NCI-H187 (cell line): ENCODE results near the gene MORC3.
"Not testable (repeated sequence)": the region's sequence is repeated elsewhere in the genome, so short reads cannot be mapped to it uniquely, and the experiment has no call there.

ENCODE experiments used
- DNase-seq, 2 experiments: peaks; one replicate each; lab custom pipeline; 2025; lab: John Stamatoyannopoulos, UW

Gene MORC3, protein sequence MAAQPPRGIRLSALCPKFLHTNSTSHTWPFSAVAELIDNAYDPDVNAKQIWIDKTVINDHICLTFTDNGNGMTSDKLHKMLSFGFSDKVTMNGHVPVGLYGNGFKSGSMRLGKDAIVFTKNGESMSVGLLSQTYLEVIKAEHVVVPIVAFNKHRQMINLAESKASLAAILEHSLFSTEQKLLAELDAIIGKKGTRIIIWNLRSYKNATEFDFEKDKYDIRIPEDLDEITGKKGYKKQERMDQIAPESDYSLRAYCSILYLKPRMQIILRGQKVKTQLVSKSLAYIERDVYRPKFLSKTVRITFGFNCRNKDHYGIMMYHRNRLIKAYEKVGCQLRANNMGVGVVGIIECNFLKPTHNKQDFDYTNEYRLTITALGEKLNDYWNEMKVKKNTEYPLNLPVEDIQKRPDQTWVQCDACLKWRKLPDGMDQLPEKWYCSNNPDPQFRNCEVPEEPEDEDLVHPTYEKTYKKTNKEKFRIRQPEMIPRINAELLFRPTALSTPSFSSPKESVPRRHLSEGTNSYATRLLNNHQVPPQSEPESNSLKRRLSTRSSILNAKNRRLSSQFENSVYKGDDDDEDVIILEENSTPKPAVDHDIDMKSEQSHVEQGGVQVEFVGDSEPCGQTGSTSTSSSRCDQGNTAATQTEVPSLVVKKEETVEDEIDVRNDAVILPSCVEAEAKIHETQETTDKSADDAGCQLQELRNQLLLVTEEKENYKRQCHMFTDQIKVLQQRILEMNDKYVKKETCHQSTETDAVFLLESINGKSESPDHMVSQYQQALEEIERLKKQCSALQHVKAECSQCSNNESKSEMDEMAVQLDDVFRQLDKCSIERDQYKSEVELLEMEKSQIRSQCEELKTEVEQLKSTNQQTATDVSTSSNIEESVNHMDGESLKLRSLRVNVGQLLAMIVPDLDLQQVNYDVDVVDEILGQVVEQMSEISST

DNA sequence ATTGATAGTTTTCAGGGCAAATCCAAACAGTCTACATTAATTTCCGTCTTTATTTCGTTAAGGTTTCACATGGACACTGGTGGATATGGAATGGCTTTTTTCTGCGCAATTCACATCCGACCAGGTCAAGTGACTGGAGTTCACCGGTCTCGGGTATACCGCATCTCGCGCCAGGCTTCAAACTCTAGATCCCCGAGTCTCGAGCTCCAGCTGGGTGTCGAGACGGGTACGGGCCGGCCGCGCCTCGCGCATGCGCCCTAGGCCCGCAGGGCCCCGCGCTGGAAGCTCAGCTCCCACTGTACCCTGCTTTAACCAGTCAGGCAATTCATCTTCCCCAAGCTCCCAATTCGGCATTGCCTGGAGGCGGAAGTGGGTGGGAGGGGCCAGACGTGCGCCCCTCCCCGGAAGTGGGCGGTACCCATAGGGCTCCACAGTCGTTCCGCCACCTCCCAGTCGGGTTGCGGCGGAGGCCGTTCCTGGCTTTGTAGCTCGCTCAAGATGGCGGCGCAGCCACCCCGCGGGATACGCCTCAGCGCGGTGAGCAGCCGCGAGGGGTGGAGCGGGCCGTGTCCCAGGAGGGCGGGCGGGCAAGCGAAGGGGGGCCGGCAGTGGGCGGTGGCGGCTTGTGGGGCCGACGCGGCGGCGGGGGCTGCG is at the start of gene MORC3:
Gene MORC3, plus strand, starts transcription at position 431 of the 654 bp plus-strand sequence. Its CDS starts 68 bp downstream, at position 499.
- peak; percentile 98 to 100 for DNase-seq

DNA sequence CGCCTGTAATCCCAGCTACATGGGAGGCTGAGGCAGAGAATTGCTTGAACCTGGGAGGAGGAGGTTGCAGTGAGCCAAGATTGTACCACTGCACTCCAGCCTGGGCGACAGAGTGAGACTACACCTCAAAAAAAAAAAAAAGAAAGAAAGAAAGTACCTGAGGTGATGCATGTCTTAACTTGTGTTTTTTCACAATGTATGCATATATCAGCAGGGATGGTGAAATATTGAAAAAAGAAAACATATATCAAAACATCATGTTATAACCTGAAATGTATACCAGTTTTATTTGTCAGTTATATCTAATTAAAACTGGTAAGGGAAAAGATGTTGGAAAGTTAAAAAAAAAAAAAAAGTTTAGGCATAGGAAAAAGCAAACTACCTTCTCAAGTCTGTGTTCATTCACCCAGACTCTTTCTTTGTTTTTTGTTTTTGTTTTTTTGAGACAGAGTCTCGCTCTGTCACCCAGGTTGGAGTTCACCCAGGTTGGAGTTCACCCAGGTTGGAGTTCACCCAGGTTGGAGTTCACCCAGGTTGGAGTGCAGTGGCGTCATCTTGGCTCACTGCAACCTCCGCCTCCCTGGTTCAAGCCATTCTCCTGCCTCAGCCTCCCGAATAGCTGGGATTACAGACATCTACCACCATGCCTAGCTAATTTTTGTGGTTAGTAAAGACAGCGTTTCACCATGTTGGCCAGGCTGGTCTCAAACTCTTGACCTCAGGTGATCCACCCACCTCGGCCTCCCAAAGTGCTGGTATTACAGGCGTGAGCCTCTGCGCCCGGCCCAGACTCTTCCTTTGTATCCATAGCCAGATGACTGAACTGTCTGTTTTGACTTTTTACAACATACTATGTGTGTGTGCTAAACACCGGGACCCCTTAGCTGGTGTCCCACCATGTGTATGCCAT is 49.0 kb upstream of the MORC3 start:
- DNase-seq: not testable (repeated sequence)

DNA sequence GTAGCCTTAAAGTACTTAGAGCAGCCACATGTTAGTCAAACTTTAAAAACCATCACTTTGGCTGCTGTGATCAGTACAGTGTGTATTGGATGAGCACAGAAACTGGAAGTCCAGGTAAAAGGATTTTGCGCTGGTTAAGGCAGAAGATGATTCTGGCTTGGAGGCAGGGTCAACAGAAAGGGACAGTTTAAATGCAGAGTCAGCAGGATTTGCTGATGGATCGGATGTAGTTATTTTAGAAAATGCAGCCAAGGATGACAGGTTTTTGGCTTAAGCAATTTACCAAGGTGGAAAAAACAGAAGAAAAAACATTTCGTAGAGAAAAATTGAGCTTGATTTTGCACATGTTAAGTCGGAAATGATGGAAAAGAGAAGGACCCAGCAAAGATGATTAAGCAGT is 45.9 kb upstream of the MORC3 start:
- DNase-seq: no peak

DNA sequence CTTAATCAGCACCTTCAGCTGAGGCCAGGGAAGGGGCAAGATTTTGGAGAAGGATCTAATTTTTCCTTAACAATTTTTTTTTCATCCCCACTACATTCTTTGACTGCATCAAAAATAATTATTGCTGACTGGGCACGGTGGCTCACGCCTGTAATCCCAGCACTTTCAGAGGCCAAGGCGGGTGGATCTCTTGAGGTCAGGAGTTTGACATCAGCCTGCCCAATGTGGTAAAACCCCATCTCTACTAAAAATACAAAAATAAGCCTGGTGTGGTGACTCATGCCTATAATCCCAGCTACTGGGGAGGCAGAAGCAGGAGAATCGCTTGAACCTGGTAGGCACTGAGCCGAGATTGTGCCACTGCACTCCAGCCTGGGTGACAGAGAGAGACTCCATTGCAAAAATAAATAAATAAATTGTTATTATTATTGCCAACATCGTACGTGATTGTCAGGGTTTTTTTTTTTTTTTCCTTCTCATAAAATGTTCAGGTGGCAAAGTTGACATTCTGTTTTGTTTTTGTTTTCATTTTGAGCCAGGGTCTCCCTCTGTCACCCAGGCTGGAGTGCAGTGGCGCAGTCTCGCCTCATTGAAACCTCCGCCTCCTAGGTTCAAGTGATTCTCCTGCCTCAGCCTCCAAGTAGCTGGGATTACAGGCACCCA is 37.3 kb upstream of the MORC3 start:
- no peak for DNase-seq

DNA sequence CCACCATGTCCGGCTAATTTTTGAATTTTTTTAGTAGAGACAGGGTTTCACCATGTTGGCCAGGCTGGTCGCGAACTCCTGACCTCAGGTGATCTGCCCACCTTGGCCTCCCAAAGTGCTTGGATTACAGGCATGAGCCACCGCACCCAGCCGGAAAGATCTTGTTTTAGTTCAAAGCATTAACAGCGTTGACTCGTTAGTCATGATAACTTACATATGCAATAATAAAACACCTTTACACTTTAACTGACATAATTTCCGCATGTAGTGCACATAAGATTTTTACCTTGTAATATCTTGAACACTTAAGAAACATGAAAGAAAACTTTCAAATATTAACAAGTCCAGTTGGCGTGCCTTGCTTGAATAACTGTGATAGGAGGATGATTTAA is 36.8 kb upstream of the MORC3 start:
- DNase-seq: not testable (repeated sequence)

DNA sequence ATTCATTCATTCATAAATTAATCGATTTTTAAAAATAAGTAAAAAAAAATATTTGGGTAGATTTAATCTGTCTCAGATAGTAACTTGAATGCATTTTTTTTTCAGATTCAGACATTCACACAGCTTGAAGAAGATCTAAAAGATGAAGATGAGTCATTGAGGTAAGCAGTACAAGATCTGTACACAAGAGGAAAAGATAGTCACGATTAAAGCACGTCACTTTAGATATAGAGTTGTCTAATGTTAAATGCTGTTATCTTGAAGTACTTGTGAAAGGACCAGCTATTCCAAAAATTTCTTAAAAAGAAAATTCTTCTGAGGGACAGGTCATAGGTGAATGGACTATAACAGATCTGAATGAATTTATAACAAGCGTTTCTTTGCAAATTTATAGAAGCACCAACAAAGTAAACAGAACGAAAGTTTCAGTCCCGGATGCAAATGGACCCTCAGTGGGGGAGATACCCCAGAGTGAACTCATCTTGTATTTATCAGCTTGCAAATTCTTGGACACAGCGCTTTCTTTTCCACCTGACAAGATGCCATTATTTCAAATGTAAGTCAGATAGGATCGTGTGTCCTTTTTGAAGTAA is 31.2 kb upstream of the MORC3 start:
- no peak for DNase-seq

DNA sequence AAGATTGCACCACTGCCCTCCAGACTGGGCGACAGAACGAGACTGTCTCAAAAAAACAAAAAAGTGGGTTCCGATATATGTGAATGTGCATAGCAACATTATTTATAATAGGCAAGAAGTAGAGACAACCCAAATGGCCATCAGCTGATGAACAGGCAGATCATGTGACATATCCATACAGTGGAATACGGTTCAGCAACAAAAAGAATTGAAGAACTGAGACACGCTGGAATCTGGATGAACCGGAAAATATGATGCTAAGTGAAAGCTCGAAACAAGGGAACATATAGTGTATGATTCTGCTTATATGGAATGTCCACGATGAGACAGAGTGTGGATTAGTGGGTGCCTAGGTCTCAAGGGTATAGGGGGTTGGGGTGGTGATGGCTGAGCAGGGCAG is 28.5 kb upstream of the MORC3 start:
- no peak for DNase-seq

DNA sequence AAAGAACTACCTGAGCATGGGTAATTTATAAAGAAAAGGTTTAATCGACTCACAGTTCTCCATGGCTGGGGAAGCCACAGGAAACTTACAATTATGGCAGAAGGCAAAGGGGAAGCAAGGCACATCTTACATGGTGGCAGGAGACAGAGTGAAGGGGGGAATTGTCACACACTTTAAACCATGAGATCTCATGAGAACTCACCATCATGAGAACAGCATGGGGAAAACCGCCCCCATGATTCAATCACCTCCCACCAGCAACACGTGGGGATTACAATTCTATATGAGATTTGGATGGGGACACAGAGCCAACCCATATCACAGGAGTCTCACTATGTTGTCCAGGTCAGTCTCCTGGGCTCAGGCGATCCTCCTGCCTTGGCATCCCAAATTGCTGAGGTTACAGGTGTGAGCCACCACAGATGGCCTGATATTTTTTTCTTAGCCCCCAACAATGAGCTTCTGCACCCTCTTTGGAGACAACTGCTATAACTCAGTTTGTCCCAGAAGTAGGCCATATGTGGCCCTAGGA is 22.5 kb upstream of the MORC3 start:
- DNase-seq: no peak

DNA sequence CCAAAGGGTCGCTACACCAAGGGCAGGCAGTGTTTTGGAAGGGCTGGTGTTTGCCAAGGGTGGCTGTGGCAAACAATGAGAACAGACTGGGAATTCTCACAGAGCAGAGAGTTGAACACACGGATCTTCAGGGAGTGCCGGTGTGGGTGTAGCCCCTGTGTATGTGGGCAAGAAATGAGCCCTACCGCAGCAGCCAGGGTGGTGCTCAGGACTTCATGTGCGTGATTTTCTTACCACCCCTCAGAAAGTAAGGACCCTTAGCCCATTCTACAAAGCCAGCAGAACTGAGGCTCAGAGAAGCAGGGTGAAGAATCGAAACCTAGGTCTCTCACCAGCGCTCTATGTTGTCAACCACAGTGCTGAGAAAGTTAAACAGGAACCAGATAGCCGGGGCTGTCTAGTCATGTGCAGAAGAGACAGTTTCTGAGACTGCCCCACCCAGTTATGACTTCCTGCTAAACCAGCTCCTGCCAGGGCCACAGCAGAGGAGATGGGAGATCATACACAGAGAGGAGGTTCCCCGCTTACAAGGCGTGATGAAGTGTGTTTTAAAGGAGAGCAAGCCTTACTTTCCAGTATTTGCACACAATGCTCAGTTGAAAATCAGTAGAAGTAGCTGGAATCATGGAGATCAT is 21.9 kb upstream of the MORC3 start:
- DNase-seq: no peak

DNA sequence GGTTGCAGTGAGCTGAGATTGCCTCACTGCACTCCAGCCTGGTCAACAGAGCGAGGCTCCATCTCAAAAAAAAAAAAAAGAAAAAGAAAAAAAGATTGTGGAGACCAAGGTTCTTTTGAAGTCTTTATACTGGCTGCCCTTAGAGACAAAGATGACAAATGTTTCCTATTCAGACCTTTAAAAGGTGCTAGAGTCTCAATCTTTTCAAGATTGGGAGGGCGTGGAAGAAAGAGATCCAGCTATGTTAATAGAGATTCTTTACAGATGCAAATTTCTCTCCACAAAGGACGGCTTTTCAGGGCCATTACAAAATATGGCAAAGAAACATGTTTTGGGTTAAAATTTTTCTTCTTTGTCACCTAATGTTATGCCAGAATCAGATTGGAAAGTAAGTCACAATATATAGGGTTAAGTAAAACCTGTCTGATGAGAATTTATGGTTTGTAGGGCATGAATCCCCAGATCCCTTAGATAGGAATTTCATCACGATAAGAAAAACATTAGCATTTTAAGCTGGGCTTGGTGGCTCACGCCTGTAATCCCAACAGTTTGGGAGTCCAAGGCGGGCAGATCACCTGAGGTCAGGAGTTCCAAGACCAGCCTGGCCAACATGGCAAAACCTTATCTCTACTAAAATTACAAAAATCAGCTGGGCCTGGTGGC is 13.0 kb upstream of the MORC3 start:
- no peak for DNase-seq

DNA sequence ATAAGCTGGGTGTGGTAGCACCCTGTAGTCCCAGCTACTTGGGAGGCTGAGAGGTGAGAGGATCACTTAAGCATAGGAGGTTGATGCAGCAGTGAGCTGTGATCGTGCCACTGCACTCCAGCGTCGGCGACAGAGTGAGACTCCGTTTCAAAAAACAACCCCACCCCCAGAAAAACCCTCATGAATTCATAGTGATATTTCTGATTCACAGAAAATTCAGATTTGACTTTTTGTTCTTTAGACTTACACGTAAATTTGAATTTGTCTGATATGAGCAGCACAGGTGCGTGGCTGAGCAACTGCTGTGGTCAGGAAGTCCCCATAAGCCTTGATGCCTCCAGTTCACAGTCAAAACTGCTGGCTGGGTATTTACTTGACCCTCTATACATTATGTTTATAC is 10.0 kb upstream of the MORC3 start:
- no peak for DNase-seq

DNA sequence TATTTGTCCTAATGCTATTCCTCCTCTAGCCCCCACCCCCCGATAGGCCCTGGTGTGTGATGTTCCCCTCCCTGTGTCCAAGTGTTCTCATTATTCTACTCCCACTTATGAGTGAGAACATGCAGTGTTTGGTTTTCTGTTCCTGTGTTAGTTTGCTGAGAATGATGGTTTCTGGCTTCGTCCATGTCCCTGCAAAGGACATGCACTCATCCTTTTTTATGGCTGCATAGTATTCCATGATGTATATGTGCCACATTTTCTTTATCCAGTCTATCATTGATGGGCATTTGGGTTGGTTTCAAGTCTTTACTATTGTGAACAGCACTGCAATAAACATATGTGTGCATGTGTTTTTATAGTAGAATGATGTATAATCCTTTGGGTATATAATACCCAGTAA is 6.6 kb upstream of the MORC3 start:
- not testable (repeated sequence) for DNase-seq

DNA sequence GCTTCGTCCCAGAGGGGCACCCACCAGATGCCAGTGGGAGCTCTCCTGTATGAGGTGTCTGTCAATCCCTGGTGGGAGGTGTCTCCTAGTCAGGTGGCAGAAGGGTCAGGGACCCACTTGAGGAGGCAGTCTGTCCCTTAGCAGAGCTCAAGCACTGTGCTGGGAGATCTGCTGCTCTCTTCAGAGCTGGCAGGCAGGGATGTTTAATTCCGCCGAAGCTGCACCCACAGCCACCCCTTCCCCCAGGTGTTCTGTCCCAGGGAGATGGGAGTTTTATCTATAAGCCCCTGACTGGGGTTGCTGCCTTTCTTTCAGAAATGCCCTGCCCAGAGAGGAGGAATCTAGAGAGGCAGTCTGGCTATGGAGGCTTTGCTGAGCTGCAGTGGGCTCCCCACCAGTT is 4.0 kb upstream of the MORC3 start:
- DNase-seq: not testable (repeated sequence)

DNA sequence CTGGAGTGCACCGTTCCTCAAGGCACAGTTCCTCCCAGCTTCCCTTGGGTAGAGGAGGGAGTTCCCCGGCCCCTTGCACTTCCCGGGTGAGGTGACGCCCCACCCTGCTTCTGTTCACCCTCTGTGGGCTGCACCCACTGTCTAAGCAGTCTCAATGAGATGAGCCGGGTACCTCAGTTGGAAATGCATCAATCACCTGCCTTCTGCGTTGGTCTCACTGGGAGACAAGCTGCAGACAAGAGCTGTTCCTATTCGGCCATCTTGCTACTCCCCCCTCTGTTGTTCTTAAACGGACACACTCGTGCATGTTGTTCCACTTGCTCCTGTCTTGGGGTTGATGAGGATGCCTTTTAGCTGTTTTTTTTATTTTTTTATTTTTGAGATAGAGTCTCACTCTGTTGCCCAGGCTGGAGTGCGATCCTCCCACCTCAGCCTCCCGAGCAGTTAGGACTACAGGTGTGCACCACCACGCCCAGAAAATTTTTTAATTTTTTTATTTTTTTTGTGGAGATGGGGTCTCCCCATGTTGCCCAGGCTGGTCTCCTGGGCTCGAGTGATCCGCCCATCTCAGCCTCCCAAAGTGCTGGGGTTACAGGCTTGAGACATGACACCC is 3.0 kb upstream of the MORC3 start:
- no peak for DNase-seq

DNA sequence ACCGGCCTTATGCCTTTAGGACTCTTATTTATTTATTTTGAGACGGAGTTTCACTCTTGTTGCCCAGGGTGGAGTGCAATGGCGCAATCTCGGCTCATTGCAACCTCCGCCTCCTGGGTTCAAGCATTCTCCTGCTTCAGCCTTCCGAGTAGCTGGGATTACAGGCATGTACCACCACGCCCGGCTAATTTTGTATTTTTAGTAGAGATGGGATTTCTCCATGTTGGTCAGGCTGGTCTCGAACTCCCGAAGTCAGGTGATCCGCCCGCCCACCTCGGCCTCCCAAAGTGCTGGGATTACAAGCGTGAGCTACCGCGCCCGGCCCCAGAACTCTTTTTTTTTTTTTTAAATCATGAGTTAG is 611 bp upstream of the MORC3 start:
- not testable (repeated sequence) for DNase-seq

DNA sequence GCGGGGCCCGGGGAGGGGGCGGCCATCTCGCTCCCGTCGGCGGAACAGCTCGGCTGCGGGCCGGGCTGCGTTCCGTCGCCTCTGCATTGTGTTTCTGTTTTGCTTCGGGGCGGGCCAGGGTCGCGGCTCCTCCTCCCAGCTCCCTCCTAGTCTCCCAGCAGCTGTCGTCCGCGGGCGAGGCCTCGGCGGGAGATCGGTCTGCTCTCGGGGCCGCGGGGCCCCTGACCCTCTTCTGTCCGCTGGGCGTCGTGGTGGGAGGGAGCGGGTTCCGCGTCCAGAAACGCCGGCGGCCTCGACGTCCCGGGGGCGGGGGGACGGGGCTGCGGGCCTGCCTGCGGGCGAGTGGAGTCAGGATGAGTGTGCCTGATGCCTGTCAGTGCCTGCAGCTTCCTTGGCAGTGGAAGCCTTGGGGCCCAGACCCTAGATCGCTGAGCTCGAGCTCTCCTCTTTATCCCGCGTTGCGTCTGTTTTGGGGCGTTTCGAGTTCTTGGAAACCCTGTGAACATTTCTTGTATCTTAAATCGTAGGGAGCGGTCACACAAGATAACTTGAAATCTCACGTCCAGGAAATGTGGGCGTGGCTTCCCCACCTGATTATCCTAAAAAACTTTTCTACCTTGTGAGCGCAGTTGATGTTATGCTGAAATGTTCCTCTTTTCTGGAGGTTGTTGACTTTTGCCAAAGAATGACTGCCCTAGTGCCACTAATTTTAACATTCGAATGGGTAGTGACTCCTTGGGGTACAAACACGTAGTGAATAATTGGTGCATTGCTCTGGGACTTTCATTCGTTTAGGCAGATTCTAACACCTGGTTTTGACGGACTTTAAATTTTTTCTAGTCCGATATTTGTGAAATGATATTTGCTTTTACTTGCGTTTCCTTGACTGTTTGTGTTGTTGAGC is 676 bp downstream of the MORC3 start:
- DNase-seq: peak; percentile 57 to 65

DNA sequence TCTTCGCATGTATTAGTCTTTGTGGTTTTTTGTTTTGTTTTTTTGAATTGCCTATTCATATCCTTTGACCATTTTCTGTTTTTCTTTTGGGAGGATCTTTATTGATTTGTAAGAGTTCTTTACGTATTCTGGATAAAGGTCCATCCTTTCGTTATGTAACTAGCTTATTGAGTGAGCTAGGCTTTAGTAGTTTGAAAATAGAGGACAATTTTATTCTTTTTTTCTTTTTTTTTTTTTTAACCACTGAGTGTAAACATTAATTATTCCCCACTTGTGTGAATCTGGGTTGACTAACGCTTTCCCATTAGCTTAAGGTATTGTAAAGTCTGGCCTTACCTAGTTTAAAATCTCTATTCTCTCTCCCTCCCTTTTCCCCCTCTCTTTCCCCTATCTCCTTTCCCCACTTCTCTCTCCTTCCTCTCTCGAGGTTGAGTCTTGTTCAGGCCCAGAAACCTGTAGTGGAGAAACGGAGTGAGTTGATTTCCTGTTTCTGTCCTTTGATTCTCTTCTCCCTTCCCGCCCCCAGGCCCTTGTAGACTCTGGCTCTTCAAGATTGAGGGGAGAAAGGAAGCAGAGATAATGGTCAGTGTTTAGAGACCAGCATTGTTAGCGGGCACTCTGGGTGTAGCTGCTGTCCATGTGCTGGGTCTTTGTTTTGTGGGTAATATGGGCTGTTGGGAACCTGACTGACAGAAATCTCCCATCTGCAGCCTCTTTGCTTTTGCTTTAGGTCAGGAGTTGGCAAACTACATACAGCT is 1.5 kb downstream of the MORC3 start:
- no peak for DNase-seq
